ENCODE measurements around the gene SIRT6.
"Not testable (repeated sequence)": the region's sequence is repeated elsewhere in the genome, so short reads cannot be mapped to it uniquely, and the experiment has no call there.

SIRT6 gene

GRCh38 chr19:4174213-4174894 lies 8.0 kb downstream of the SIRT6 start:
- DNase-seq = no peak

- no peak for DNase-seq
These were observed 8.7 kb downstream of the SIRT6 start for GRCh38 chr19:4173479-4174212.

DNA sequence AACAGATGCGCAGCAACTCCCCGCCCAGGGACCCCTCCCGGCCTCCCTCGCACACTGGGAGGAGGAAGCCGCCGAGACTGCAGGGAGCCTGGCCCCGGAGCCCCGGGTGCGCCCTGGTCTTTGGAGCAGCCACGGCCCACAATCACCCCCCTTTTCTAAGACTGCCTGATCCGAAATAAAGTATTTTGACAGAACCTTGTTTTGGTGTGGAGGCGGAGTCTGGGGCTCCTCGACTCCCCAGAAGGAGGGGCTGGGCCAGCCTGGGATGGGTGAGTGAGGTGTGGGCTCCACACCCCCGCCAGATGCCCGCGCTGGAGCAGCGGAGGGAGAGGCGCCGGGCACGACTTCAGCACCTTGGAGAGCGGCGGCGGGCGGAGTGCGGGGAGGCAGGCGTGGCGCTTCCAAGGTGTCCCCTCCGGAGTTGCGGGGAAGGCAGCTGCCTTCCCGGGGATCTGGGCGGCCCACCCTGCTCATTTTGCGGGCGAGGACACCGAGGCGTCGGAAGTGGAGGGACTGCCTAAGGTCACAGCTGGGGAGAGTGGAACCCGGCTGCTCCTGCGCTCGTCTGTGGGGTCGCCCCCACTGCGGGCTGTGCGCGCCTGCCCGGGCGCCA lies 9.4 kb downstream of the SIRT6 start:
- DNase-seq = peak in 4 of 5 donors; percentile 51 to 71 (median 65)

DNA sequence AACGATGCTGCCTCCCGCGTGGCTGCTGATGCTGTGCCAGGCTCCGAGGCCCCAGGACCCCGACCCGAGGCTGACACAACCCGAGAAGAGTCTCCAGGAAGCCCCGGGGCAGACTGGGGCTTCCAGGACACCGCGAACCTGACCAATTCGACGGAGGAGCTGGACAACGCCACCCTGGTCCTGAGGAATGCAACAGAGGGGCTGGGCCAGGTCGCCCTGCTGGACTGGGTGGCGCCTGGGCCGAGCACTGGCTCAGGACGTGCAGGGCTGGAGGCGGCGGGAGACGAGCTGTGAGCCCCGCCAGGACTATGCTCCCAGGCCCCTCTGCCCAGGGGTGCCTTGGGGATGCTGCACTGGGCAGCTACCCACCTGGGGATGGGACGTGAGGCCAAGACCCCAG lies 10.7 kb downstream of the SIRT6 start:
- no peak for DNase-seq

DNA sequence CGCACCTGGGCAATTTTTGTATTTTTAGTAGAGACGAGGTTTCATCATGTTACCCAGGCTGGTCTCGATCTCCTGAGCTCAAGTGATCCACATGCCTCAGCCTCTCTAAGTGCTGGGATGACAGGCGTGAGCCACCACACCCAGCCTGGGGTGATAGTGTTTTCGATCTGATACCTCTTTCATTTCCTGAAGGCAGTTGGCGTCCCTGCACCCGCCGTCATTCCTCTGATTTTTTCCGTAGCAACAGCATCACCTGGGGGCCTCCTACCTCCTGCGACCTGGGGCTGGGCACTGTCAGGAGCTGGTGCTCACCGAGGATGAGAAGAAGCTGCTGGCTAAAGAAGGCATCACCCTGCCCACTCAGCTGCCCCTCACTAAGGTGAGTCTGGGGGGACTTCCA lies 18.1 kb downstream of the SIRT6 start:
- DNase-seq = no peak

GRCh38 chr19:4161415-4162077 lies 20.8 kb downstream of the SIRT6 start:
- DNase-seq = no peak

DNA sequence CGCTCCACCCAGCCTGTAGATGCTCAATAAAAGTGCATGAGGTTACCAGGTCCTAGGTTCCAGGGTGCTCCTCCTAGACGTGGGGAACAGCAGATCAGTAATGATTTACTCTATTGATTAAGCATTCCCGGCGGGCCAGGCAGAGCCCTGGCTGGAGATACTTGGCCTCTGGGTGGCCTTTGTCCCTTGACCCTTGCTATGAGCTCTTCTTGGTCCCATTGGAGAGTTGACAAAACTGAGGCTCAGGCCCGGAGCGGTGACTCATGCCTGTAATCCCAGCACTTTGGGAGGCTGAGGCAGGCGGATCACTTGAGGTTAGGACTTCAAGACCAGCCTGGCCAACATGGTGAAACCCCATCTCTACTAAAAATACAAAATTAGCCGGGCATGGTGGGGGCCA lies 24.4 kb downstream of the SIRT6 start:
- DNase-seq = not testable (repeated sequence)

- DNase-seq = no peak
These were observed 25.2 kb downstream of the SIRT6 start for GRCh38 chr19:4157164-4157563.

DNA sequence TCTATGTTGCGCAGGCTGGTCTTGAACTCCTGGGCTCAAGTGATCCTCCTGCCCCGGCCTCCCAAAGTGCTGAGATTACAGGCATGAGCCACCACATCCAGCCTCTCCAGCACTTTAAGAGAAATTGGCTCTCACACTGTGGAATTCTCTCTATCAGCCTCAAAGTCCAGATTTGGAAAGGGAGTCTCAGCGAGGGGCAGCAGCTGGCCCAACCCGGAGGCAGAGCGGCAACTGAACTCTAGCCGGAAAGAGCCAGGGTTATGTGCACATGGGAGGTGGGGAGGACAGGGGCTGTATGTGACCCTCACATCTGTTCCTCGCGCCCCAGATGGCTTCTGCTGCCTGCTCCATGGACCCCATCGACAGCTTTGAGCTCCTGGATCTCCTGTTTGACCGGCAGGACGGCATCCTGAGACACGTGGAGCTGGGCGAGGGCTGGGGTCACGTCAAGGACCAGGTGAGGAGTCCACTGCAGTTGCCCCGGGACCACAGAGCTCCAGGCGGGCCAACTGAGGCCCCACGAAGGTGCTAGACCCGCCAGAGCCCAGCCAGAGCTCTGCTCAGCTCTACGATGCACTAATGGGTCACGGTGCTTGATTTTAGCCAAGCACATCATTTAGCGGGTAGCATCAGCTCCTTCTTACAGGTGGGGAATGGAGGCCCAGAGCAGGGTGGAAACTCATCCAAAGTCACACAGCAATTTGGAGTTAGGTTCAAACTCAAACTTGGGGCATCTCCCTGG lies 27.6 kb downstream of the SIRT6 start:
- no peak for DNase-seq

DNA sequence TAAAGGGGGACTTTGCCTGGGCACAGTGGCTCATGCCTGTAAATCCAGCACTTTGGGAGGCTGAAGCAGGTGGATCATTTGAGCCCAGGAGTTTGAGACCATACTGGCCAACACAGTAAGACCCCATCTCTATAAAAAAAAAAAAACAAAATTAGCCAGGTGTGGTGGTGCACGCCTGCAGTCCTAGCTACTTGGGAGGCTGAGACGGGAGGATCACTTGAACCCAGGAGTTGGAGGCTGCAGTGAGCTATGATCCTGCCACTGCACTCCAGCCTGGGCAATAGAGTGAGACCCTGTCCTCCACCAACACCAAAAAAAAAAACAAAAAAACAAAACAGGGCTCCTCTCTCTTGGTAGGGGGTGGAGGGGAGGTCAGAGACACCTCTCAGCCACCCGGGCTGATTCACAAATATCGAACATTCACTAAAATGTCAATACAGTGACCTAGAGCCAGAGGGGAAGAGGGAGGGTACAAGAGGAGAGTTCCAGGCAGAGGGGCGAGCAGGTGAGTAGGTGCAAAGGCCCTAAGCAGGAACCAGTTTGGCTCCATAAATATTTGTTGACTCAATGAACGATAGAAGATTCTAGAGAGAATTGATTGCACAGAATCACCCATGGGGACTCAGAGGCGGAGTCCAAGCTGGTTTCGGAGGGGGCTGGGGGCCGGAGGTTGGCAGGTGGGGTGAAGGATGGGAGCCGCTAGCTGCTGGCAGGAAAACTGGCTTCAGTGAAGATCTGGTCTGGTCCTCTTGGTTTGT lies 29.9 kb downstream of the SIRT6 start:
- DNase-seq = no peak

- no peak for DNase-seq
These were observed 30.7 kb downstream of the SIRT6 start for GRCh38 chr19:4151623-4152022.

DNA sequence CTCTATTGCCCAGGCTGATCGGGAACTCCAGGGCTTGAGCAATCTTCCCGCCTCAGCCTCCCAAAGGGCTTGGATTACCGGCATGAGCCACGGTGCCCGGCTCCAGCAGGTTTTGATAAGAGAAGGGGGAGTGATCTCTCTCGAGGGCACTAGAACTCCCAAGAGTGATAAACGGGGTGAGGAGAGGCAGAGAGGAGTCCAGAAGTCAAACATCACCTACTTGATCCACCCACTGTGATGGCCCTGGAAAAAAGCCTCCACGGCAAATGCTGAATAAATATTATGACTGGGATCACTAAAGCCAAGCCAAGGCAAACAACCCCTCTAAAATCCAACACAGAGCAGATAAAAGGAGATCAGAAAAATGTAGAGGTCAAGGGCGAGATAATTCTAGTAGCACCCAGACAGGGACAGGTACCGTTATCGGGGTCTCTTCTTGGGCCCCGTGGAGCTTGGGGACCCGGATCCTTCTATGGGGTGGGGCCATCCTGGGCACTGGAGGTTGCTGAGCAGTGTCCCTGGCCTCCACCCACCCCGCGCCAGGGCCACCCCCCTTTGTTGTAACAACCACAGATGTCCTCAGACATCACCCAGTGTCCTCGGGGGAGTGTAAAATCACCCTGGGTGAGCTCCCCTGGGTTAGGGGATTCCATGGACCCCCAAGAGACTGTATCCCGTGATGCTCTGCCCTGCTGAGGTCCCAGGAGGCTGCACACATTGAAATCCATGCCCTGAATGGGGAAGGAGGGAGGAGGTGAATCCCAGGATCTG lies 32.7 kb downstream of the SIRT6 start:
- DNase-seq = no peak

DNA sequence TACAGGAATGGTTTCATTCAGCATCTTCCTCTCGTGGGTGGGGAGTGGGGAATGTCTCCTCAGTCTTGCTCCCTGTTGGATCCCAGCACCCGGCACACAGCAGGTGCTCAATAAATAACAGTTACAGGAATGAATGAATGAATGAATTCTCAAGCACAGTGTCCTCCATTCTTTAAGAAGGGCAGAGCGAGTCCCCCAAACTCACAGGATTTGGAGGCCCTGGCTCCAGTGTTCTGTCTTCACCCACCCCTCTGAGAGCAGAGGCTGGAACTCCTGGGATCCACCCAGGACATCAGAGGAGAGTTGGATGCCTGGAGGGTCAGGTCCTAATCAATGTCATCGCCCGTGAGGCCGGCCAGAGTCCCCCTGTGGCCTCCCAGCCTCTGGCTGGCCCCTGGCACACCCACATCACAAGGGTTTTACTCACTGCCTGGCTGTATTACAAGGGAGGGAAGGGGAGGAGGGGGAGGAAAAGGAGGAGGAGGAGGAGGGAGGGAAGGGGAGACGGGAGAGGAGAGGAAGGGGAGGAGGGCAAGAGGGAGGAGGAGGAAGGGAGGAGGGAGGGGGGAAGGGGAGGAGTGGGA lies 37.6 kb downstream of the SIRT6 start:
- DNase-seq = no peak

GRCh38 chr19:4142916-4143315 lies 39.4 kb downstream of the SIRT6 start:
- DNase-seq = not testable (repeated sequence)

- DNase-seq = peak in 1 of 5 donors; percentile 49
These were observed 42.1 kb downstream of the SIRT6 start for GRCh38 chr19:4140237-4140711.

DNA sequence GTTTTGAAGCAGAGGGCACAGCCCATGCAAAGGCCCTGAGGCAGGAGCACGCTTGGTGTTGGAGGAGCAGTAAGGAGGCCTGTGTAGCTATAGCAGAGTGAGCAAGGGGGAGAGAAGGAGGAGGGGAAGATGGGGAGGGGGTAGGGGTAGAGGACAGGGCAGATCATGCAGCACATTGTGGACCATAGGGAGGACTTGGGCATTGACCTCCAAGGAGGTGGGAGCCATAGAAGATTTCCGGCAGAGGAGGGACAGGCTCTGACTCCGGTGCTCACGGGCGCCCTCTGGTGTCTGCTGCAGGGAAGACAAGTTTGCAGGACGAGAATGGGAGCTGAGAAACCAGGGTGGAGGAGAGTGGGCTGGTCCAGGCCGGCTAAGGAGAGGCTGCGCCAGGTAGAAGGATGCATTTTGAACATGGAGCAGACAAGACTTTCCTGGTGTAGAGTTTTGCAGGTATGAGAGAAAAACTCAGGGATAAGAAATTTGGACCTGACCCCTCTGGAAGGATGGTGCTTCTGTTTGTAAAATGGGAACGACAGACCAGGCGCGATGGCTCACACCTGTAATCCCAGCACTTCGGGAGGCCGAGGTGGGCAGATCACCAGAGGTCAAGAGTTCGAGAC lies 42.6 kb downstream of the SIRT6 start:
- DNase-seq = peak; percentile 61 to 84 (median 75)

DNA sequence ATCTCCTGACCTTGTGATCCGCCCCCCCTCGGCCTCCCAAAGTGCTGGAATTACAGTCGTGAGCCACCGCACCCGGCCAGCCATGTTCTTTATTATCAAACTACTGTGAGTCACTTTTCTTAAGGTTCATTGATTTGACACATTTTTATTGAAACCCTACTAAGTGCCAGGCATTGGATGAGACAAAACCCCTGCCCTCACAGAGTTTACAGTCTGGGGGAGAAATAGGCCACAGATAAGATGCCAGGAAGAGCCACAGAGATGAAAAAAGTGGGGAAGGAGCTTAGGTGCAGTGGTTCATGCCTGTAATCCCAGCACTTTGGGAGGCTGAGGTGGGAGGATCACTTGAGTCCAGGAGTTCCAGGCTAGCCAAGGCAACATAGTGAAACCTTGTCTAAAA lies 43.9 kb downstream of the SIRT6 start:
- DNase-seq = no peak

DNA sequence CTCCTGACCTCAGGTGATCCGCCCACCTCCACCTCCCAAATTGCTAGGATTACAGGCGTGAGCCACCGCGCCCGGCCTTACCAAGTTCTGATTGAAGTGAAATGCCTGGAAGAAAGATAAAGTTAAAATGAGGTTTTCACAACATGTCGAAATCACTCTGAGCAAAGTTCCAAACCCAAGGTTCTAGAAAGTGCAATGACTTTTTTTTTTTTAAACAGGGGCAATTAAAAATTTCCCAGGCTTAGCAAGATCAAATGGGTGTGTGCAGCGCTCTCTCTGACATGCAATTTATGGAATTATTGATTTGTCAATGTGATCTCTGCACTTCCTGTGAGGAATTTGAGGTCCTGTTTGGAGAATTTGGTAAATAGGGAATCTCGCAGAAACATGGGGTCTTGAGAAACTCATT lies 45.7 kb downstream of the SIRT6 start:
- no peak for DNase-seq

- not testable (repeated sequence) for DNase-seq
These were observed 47.0 kb downstream of the SIRT6 start for GRCh38 chr19:4135386-4135785.

DNA sequence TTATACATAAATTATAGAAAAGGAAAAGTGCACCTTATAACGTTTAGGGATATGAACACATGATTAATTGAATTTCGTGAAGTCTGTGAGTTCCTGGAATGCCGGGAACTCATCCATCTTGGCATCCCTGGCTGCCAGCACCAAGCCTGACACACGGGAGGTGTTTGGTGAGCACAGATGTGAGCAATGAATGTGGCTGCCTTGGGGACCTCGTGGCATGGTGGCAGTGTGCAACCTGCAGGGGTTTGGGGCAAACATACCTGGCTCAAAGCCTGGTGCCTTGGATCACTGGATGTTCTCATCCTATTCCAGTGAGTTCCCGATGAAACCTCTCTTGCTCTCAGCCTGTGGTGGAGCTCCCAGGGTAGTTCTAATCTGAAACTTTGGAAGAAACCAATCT lies 48.0 kb downstream of the SIRT6 start:
- no peak for DNase-seq

Measured in T-helper 1 cell (primary cell).